ENCODE data around the gene FSHR. TPM values are rescaled to one million over a fixed set of nuclear protein-coding genes. Genes with fewer than 3 reads are reported as not detected.

FSHR gene
- total and polyA plus RNA-seq, 2 experiments from 2014 or later, result not detected

- no peak for ATAC-seq
- H3F3A ChIP-seq (replicated peaks; ENCODE audit: low read depth), result no peaks in the 10 kb centered on the region
- no peaks in the 10 kb centered on the region for H3K27me3 ChIP-seq (ENCODE audit: insufficient read depth)
- H3K4me1 Mint-ChIP-seq, result peaks cover 20% of the 10 kb centered on the region
- no peak overlapping the region for H3K4me2 ChIP-seq
- H3K9me3 Mint-ChIP-seq, result no peaks in the 10 kb centered on the region
- no peaks in the 10 kb centered on the region for H4K20me1 ChIP-seq (replicated peaks; ENCODE audit: insufficient read depth)
- H3K4me3 Mint-ChIP-seq, result no peak overlapping the region
- H3K9me2 ChIP-seq (ENCODE audit: insufficient read depth), result no peaks in the 10 kb centered on the region
- no peak for TF ChIP-seq EZH2 (IDR thresholded peaks at IDR 0.05; ENCODE audit: low read depth, unreplicated experiment)
- TF ChIP-seq, protein P1, sequence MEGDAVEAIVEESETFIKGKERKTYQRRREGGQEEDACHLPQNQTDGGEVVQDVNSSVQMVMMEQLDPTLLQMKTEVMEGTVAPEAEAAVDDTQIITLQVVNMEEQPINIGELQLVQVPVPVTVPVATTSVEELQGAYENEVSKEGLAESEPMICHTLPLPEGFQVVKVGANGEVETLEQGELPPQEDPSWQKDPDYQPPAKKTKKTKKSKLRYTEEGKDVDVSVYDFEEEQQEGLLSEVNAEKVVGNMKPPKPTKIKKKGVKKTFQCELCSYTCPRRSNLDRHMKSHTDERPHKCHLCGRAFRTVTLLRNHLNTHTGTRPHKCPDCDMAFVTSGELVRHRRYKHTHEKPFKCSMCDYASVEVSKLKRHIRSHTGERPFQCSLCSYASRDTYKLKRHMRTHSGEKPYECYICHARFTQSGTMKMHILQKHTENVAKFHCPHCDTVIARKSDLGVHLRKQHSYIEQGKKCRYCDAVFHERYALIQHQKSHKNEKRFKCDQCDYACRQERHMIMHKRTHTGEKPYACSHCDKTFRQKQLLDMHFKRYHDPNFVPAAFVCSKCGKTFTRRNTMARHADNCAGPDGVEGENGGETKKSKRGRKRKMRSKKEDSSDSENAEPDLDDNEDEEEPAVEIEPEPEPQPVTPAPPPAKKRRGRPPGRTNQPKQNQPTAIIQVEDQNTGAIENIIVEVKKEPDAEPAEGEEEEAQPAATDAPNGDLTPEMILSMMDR (conservative IDR thresholded peaks at IDR 0.05; ENCODE audit: low read depth in 2 of 2), result no peak
- TF ChIP-seq, protein P2, sequence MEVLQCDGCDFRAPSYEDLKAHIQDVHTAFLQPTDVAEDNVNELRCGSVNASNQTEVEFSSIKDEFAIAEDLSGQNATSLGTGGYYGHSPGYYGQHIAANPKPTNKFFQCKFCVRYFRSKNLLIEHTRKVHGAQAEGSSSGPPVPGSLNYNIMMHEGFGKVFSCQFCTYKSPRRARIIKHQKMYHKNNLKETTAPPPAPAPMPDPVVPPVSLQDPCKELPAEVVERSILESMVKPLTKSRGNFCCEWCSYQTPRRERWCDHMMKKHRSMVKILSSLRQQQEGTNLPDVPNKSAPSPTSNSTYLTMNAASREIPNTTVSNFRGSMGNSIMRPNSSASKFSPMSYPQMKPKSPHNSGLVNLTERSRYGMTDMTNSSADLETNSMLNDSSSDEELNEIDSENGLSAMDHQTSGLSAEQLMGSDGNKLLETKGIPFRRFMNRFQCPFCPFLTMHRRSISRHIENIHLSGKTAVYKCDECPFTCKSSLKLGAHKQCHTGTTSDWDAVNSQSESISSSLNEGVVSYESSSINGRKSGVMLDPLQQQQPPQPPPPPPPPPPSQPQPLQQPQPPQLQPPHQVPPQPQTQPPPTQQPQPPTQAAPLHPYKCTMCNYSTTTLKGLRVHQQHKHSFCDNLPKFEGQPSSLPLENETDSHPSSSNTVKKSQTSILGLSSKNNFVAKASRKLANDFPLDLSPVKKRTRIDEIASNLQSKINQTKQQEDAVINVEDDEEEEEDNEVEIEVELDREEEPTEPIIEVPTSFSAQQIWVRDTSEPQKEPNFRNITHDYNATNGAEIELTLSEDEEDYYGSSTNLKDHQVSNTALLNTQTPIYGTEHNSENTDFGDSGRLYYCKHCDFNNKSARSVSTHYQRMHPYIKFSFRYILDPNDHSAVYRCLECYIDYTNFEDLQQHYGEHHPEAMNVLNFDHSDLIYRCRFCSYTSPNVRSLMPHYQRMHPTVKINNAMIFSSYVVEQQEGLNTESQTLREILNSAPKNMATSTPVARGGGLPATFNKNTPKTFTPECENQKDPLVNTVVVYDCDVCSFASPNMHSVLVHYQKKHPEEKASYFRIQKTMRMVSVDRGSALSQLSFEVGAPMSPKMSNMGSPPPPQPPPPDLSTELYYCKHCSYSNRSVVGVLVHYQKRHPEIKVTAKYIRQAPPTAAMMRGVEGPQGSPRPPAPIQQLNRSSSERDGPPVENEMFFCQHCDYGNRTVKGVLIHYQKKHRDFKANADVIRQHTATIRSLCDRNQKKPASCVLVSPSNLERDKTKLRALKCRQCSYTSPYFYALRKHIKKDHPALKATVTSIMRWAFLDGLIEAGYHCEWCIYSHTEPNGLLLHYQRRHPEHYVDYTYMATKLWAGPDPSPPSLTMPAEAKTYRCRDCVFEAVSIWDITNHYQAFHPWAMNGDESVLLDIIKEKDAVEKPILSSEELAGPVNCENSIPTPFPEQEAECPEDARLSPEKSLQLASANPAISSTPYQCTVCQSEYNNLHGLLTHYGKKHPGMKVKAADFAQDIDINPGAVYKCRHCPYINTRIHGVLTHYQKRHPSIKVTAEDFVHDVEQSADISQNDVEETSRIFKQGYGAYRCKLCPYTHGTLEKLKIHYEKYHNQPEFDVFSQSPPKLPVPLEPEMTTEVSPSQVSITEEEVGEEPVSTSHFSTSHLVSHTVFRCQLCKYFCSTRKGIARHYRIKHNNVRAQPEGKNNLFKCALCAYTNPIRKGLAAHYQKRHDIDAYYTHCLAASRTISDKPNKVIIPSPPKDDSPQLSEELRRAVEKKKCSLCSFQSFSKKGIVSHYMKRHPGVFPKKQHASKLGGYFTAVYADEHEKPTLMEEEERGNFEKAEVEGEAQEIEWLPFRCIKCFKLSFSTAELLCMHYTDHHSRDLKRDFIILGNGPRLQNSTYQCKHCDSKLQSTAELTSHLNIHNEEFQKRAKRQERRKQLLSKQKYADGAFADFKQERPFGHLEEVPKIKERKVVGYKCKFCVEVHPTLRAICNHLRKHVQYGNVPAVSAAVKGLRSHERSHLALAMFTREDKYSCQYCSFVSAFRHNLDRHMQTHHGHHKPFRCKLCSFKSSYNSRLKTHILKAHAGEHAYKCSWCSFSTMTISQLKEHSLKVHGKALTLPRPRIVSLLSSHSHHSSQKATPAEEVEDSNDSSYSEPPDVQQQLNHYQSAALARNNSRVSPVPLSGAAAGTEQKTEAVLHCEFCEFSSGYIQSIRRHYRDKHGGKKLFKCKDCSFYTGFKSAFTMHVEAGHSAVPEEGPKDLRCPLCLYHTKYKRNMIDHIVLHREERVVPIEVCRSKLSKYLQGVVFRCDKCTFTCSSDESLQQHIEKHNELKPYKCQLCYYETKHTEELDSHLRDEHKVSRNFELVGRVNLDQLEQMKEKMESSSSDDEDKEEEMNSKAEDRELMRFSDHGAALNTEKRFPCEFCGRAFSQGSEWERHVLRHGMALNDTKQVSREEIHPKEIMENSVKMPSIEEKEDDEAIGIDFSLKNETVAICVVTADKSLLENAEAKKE (CRISPR knock-in tag; IDR thresholded peaks at IDR 0.05), result no peak
- TF ChIP-seq JUNB (IDR thresholded peaks at IDR 0.05; ENCODE audit: unreplicated experiment), result no peak
- TF ChIP-seq ZNF114 (CRISPR knock-in tag; IDR thresholded peaks at IDR 0.05), result no peak
- TF ChIP-seq CREB1 (CRISPR knock-in tag; IDR thresholded peaks at IDR 0.05; ENCODE audit: low read depth), result no peak
- no peak for TF ChIP-seq EZH2phosphoT487 (IDR thresholded peaks at IDR 0.05; ENCODE audit: unreplicated experiment)
- TF ChIP-seq ZNF331 (CRISPR knock-in tag; IDR thresholded peaks at IDR 0.05; ENCODE audit: low read depth), result no peak
- TF ChIP-seq ETS1 (IDR thresholded peaks at IDR 0.05), result no peak
- no peak for TF ChIP-seq REST (IDR thresholded peaks at IDR 0.05; ENCODE audit: unreplicated experiment)
- TF ChIP-seq STAT1 (IDR thresholded peaks at IDR 0.05; ENCODE audit: unreplicated experiment), result no peak
- no peak for TF ChIP-seq POLR2AphosphoS5 (IDR thresholded peaks at IDR 0.05; ENCODE audit: low read depth)
- TF ChIP-seq NANOG (IDR thresholded peaks at IDR 0.05; ENCODE audit: borderline replicate concordance), result no peak
- no peak overlapping the region for H3K4me3 ChIP-seq
- H3K36me3 Mint-ChIP-seq (ENCODE audit: low read depth), result no peaks in the 10 kb centered on the region
- no peaks in the 10 kb centered on the region for H3K36me3 ChIP-seq (ENCODE audit: insufficient read depth)
- H3K4me1 ChIP-seq (ENCODE audit: insufficient read depth), result peaks cover 5% of the 10 kb centered on the region; the same call in 1 of the 2 replicates
- no peaks in the 10 kb centered on the region for H3K79me2 ChIP-seq (replicated peaks; ENCODE audit: insufficient read depth)
- H3K27ac ChIP-seq (ENCODE audit: low read depth), result no peak overlapping the region
- H3K27me3 Mint-ChIP-seq (ENCODE audit: insufficient read depth, low read depth, poor library complexity), result peaks cover 2% of the 10 kb centered on the region
- no peak overlapping the region for H3K27ac Mint-ChIP-seq
- DNase-seq (ENCODE audit: low spot score), result no peak
- H2AFZ ChIP-seq, result no peak overlapping the region
Observed at GRCh38 chr2:49026706-49027105, 127.6 kb downstream of the FSHR start.
